Stimulated activated CD8-positive, alpha-beta memory T cell treated with anti-CD3 and anti-CD28 coated beads, Interleukin-12 subunit alpha, Interleukin-12 subunit beta, amount 100 ng/mL, for 4 hours (primary cell): ENCODE data around the gene KCNH5.

Source experiments
- DNase-seq: peaks from one replicate; pipeline ENCODE4 v3.0.0-alpha.2; 2020; ENCODE audit warnings: low read depth

The KCNH5 gene

GRCh38 chr14:62673014-62673755 lies 372.1 kb downstream of the KCNH5 start:
- no peak for DNase-seq

- no peak for DNase-seq
Measured at GRCh38 chr14:62670526-62670925, 374.7 kb downstream of the KCNH5 start.

- DNase-seq, result no peak
Measured at GRCh38 chr14:62667421-62667914, 377.8 kb downstream of the KCNH5 start.

GRCh38 chr14:62665286-62665685 lies 380.0 kb downstream of the KCNH5 start:
- DNase-seq, result no peak

GRCh38 chr14:62663456-62663821 lies 381.8 kb downstream of the KCNH5 start:
- no peak for DNase-seq

- no peak for DNase-seq
Measured at GRCh38 chr14:62662811-62663455, 382.3 kb downstream of the KCNH5 start.

- no peak for DNase-seq
Measured at GRCh38 chr14:62661818-62662217, 383.4 kb downstream of the KCNH5 start.

- DNase-seq, result no peak
Measured at GRCh38 chr14:62658631-62659030, 386.6 kb downstream of the KCNH5 start.

GRCh38 chr14:62657376-62657775 lies 387.9 kb downstream of the KCNH5 start:
- no peak for DNase-seq

- no peak for DNase-seq
Measured at GRCh38 chr14:62655166-62655565, 390.1 kb downstream of the KCNH5 start.

- no peak for DNase-seq
Measured at GRCh38 chr14:62654641-62655040, 390.6 kb downstream of the KCNH5 start.
